Mammary epithelial cell (primary cell): ENCODE results near the gene OGFR.

Experiments
- CTCF ChIP-seq, 2 donors: IDR thresholded peaks in 1 of 2; conservative IDR thresholded peaks in 1 of 2; 2 replicates each; pipeline ENCODE4 v1.5.1; 2011 to 2012; ENCODE audit warnings: inconsistent platforms in 2 of 2, low read length in 2 of 2, mild to moderate bottlenecking in 2 of 2, control low read depth in 1 of 2, low read depth in 1 of 2; ENCODE audit not compliant: insufficient read depth in 1 of 2; ENCODE audit errors: extremely low read depth in 1 of 2
- EZH2 ChIP-seq: IDR thresholded peaks from 2 replicates; pipeline ENCODE4 v1.6.1; 2012; ENCODE audit warnings: low read length, inconsistent platforms, borderline replicate concordance

DNA sequence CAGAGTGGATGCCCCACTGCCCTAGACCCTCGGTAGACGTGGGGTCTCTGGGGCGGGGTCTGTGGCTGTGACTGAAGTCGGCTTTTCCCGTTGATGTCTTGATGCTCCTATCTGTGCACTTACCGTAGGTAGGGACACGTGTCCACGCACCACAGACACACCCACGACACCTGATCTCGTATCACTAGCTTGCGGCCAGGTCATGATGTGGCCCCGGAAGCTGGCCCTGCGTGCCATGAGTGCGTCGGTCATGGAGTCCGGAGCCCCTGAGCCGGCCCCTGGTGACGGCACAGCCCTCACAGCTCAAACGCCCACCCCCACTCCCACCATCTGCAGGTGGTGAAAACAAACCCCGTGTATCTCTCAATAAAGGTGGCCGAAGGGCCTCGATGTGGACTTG lies 42.3 kb upstream of the OGFR start:
- no peak for TF ChIP-seq EZH2
- no peak for TF ChIP-seq CTCF (conservative IDR thresholded peaks at IDR 0.05 in 1 of 2, IDR thresholded peaks at IDR 0.05 in 1 of 2; ENCODE audit: extremely low read depth in 1 of 2, insufficient read depth in 1 of 2, low read depth in 1 of 2, low read length in 2 of 2)
